H1 (cell line): ENCODE results near the gene SPTY2D1. TPM values are rescaled to one million over a fixed set of nuclear protein-coding genes. Genes with fewer than 3 reads are reported as not detected.

Experiments
- CTCF ChIA-PET: fragments of 300-600 bp; sonication (Branson Sonifier 250); formaldehyde crosslinking; loops from one replicate; lab custom pipeline; 2021; ENCODE audit not compliant: partially characterized antibody; lab: Charles Lee
- POLR2A ChIA-PET: fragments of 300-600 bp; sonication (Branson Sonifier 250); formaldehyde crosslinking; loops from one replicate; lab custom pipeline; 2021; ENCODE audit warnings: inconsistent platforms; ENCODE audit not compliant: partially characterized antibody; lab: Charles Lee
- DNase-seq, 2 experiments: peaks; one replicate each; pipeline versions ENCODE4 v3.0.0 to v3.0.0-alpha.2; 2010 to 2022; ENCODE audit warnings: low spot score in 2 of 2, low read depth in 1 of 2, mixed read lengths in 1 of 2
- FAIRE-seq: peaks from 2 replicates; lab custom pipeline; 2011; peaks lifted over from hg19 to GRCh38; lab: Jason Lieb, UNC
- H2AFZ ChIP-seq: 2 replicates; pipeline ENCODE4 v1.8.1; 2012; ENCODE audit warnings: low read length, inconsistent platforms
- H2AK5ac ChIP-seq: 2 replicates; pipeline ENCODE4 v1.6.1; 2013; ENCODE audit warnings: low read depth, low read length
- H2BK120ac ChIP-seq: replicated peaks from 2 replicates; pipeline ENCODE3; 2013; ENCODE audit warnings: low read depth, low read length, inconsistent platforms
- H2BK12ac ChIP-seq: 2 replicates; pipeline ENCODE4 v1.6.1; 2013; ENCODE audit warnings: low read depth, low read length
- H2BK15ac ChIP-seq: 2 replicates; pipeline ENCODE4 v1.6.1; 2013; ENCODE audit warnings: low read length
- H2BK20ac ChIP-seq: 2 replicates; pipeline ENCODE4 v1.6.1; 2013; ENCODE audit warnings: low read length
- H2BK5ac ChIP-seq: 2 replicates; pipeline ENCODE4 v1.6.1; 2013; ENCODE audit warnings: low read depth, low read length
- H3K14ac ChIP-seq: 2 replicates; pipeline ENCODE4 v1.6.1; 2013; ENCODE audit warnings: inconsistent platforms; ENCODE audit not compliant: insufficient read length
- H3K18ac ChIP-seq: 2 replicates; pipeline ENCODE4 v1.6.1; 2013; ENCODE audit warnings: low read length; ENCODE audit errors: extremely low read depth
- H3K23ac ChIP-seq: 2 replicates; pipeline ENCODE4 v1.6.1; 2013; ENCODE audit warnings: inconsistent platforms; ENCODE audit not compliant: insufficient read length
- H3K23me2 ChIP-seq: 2 replicates; pipeline ENCODE4 v1.6.1; 2013; ENCODE audit warnings: low read depth, low read length
- H3K27ac ChIP-seq: 2 replicates; pipeline ENCODE4 v1.6.1; 2011; ENCODE audit warnings: low read depth, low read length, inconsistent platforms
- H3K27me3 ChIP-seq, 4 experiments: replicated peaks in 1 of 4; 1 replicate in 1 of 4; 2 replicates in 3 of 4; pipeline versions ENCODE4 v1.6.1 to v1.8.1; 2011 to 2013; ENCODE audit warnings: low read length in 3 of 4, mild to moderate bottlenecking in 3 of 4, inconsistent platforms in 2 of 4, mixed read lengths in 2 of 4, moderate library complexity in 1 of 4; ENCODE audit not compliant: control insufficient read depth in 3 of 4, insufficient read depth in 3 of 4; ENCODE audit errors: extremely low read depth in 1 of 4
- H3K36me3 ChIP-seq, 4 experiments: 2 replicates each; pipeline versions ENCODE4 v1.6.1 to v1.8.1; 2011 to 2013; ENCODE audit warnings: mild to moderate bottlenecking in 4 of 4, low read length in 3 of 4, moderate library complexity in 2 of 4, control low read depth in 1 of 4, inconsistent platforms in 1 of 4; ENCODE audit not compliant: insufficient read depth in 4 of 4, control insufficient read depth in 2 of 4
- H3K4ac ChIP-seq: replicated peaks from 2 replicates; pipeline ENCODE3; 2013; ENCODE audit warnings: low read length, low read depth, mixed read lengths, inconsistent platforms; ENCODE audit not compliant: insufficient read length
- H3K4me1 ChIP-seq, 4 experiments: replicated peaks in 1 of 4; 1 replicate in 1 of 4; 2 replicates in 3 of 4; pipeline versions ENCODE4 v1.6.1 to v1.8.1; 2011 to 2013; ENCODE audit warnings: low read length in 3 of 4, inconsistent platforms in 2 of 4, mixed read lengths in 1 of 4; ENCODE audit not compliant: insufficient read depth in 4 of 4, control insufficient read depth in 3 of 4
- H3K4me2 ChIP-seq, 2 experiments: 2 replicates each; pipeline versions ENCODE4 v1.6.1 to v1.8.1; 2011 to 2013; ENCODE audit warnings: low read depth in 2 of 2, low read length in 2 of 2, control low read depth in 1 of 2, inconsistent platforms in 1 of 2, mild to moderate bottlenecking in 1 of 2; ENCODE audit not compliant: insufficient read depth in 1 of 2
- H3K4me3 ChIP-seq, 4 experiments: fragments of 200-600, 300-600 bp in 1 of 4; sonication (generic), shearing (Covaris generic), sonication (Bioruptor Twin) in 1 of 4; 2 replicates each; pipeline versions ENCODE4 v1.5.1 to v1.8.1; 2011 to 2016; ENCODE audit warnings: low read length in 4 of 4, low read depth in 3 of 4, control low read depth in 2 of 4, inconsistent platforms in 2 of 4, mild to moderate bottlenecking in 2 of 4, mixed read lengths in 1 of 4, moderate library complexity in 1 of 4; ENCODE audit not compliant: insufficient read depth in 2 of 4; ENCODE audit errors: extremely low read depth in 1 of 4
- H3K56ac ChIP-seq: replicated peaks from 2 replicates; pipeline ENCODE3; 2013; ENCODE audit warnings: low read depth, mild to moderate bottlenecking, mixed read lengths, low read length, inconsistent platforms; ENCODE audit not compliant: insufficient read length
- H3K79me1 ChIP-seq: 2 replicates; pipeline ENCODE4 v1.6.1; 2013; ENCODE audit warnings: low read depth, low read length, control low read depth
- H3K79me2 ChIP-seq, 2 experiments: 2 replicates each; pipeline versions ENCODE4 v1.6.1 to v1.8.1; 2012 to 2013; ENCODE audit warnings: low read length in 2 of 2, mild to moderate bottlenecking in 2 of 2, inconsistent platforms in 1 of 2; ENCODE audit not compliant: insufficient read depth in 2 of 2, control insufficient read depth in 1 of 2
- H3K9ac ChIP-seq, 4 experiments: replicated peaks in 1 of 4; 1 replicate in 1 of 4; 2 replicates in 3 of 4; pipeline versions ENCODE4 v1.6.1 to v1.8.1; 2011 to 2013; ENCODE audit warnings: low read depth in 3 of 4, low read length in 3 of 4, control low read depth in 2 of 4, mild to moderate bottlenecking in 2 of 4, moderate library complexity in 2 of 4, inconsistent platforms in 1 of 4; ENCODE audit errors: extremely low read depth in 1 of 4
- H3K9me3 ChIP-seq, 2 experiments: 2 replicates each; pipeline versions ENCODE4 v1.6.1 to v1.8.1; 2012 to 2013; ENCODE audit warnings: mild to moderate bottlenecking in 2 of 2, moderate library complexity in 2 of 2, control low read depth in 1 of 2, inconsistent platforms in 1 of 2, low read depth in 1 of 2, low read length in 1 of 2, mixed read lengths in 1 of 2; ENCODE audit not compliant: insufficient read depth in 2 of 2
- H4K20me1 ChIP-seq, 2 experiments: replicated peaks in 1 of 2; 2 replicates each; pipeline versions ENCODE3 to v1.8.1; 2011 to 2013; ENCODE audit warnings: inconsistent platforms in 2 of 2, low read length in 2 of 2, mild to moderate bottlenecking in 1 of 2; ENCODE audit not compliant: insufficient read depth in 2 of 2, control insufficient read depth in 1 of 2
- H4K5ac ChIP-seq: 2 replicates; pipeline ENCODE4 v1.6.1; 2013; ENCODE audit warnings: low read length, low read depth, mixed read lengths, inconsistent platforms; ENCODE audit not compliant: insufficient read length
- H4K8ac ChIP-seq: 2 replicates; pipeline ENCODE4 v1.8.0; 2013; ENCODE audit warnings: mild to moderate bottlenecking, moderate library complexity, low read length, inconsistent platforms; ENCODE audit not compliant: insufficient read depth; ENCODE audit errors: extremely low read depth
- H4K91ac ChIP-seq: replicated peaks from 2 replicates; pipeline ENCODE3; 2013; ENCODE audit warnings: low read length, mixed read lengths, inconsistent platforms; ENCODE audit not compliant: insufficient read length
- ATF2 ChIP-seq: IDR thresholded peaks from 2 replicates; pipeline ENCODE4 v1.6.1; 2012; ENCODE audit warnings: low read length, inconsistent platforms
- CHD1 ChIP-seq: IDR thresholded peaks from 2 replicates; pipeline ENCODE4 v1.6.1; 2012; ENCODE audit warnings: low read depth, low read length, improper control_type of control experiment
- EZH2 ChIP-seq: fragments of 200-600 bp; sonication (generic); IDR thresholded peaks from 2 replicates; pipeline ENCODE4 v1.7.1; 2012; ENCODE audit warnings: low read depth, mild to moderate bottlenecking, moderate library complexity, low read length, inconsistent platforms; ENCODE audit not compliant: severe bottlenecking
- MAFK ChIP-seq: IDR thresholded peaks from 2 replicates; pipeline ENCODE4 v1.6.1; 2012; ENCODE audit warnings: low read depth, mild to moderate bottlenecking, improper control_type of control experiment, low read length
- NANOG ChIP-seq: IDR thresholded peaks from 2 replicates; pipeline ENCODE4 v1.6.1; 2011; ENCODE audit warnings: low read length, low read depth, mild to moderate bottlenecking, inconsistent platforms; ENCODE audit not compliant: insufficient read depth, poor library complexity, severe bottlenecking
- NRF1 ChIP-seq: IDR thresholded peaks from 2 replicates; pipeline ENCODE4 v1.6.1; 2011; ENCODE audit warnings: mild to moderate bottlenecking, low read depth, low read length, improper control_type of control experiment
- POLR2A ChIP-seq, 2 experiments: IDR thresholded peaks; 1 replicate in 1 of 2; 2 replicates in 1 of 2; pipeline ENCODE4 v1.6.1; 2011; ENCODE audit warnings: low read depth in 2 of 2, low read length in 2 of 2, mild to moderate bottlenecking in 2 of 2; ENCODE audit errors: control extremely low read depth in 1 of 2
- SIRT6 ChIP-seq: IDR thresholded peaks from one replicate; pipeline ENCODE4 v1.7.1; 2012; ENCODE audit warnings: low read length, inconsistent platforms
- SIX5 ChIP-seq: IDR thresholded peaks from 2 replicates; pipeline ENCODE4 v1.6.1; 2011; ENCODE audit warnings: mild to moderate bottlenecking, low read depth, low read length
- SP4 ChIP-seq: IDR thresholded peaks from 2 replicates; pipeline ENCODE4 v1.6.1; 2012; ENCODE audit warnings: low read length, inconsistent platforms
- SUZ12 ChIP-seq: fragments of 200-600 bp; sonication (generic); IDR thresholded peaks from 2 replicates; pipeline ENCODE4 v1.6.1; 2012; ENCODE audit warnings: mild to moderate bottlenecking, inconsistent platforms, low read length, moderate library complexity, mixed read lengths
- TBP ChIP-seq: IDR thresholded peaks from 2 replicates; pipeline ENCODE4 v1.6.1; 2011; ENCODE audit warnings: low read depth, low read length, improper control_type of control experiment
- ZNF274 ChIP-seq: IDR thresholded peaks from 2 replicates; pipeline ENCODE4 v1.7.0; 2012; ENCODE audit warnings: low read length, borderline replicate concordance; ENCODE audit errors: extremely low read depth
- WGBS, 2 experiments: shearing (Covaris generic) in 1 of 2; methylation state at CpG; one replicate each; pipeline versions ENCODE4 v1.1.6 to v1.1.7; 2013 to 2015; ENCODE audit warnings: low lambda C conversion rate in 2 of 2, mixed read lengths in 2 of 2, inconsistent platforms in 1 of 2, low coverage in 1 of 2, missing lambda C conversion rate in 1 of 2; ENCODE audit not compliant: insufficient replicate concordance in 2 of 2, insufficient coverage in 1 of 2, insufficient read length in 1 of 2; ENCODE audit errors: extremely low coverage in 1 of 2, missing lambda C conversion rate in 1 of 2; 5-methylcytosine and 5-hydroxymethylcytosine counted together
- polyA plus RNA-seq, 7 experiments: library from polyadenylated mRNA; depleted of rRNA in 3 of 7; stranded (reverse) in 5 of 7; unstranded in 2 of 7; fragments of >200 nt in 5 of 7; fragments of 200-250 nt in 2 of 7; gene quantifications; 1 replicate in 5 of 7; 2 replicates in 1 of 7; 4 replicates in 1 of 7; pipeline versions ENCODE4 v1.2.1 to v1.2.3, GENCODE V29; 2011 to 2013; ENCODE audit warnings: missing spikeins in 2 of 7, mixed read lengths in 2 of 7
- total RNA-seq: library from RNA; stranded (reverse); fragmentation: NEBNext Ultra II Directional; extraction: Animal tissue kit (Norgen Biotek cat#: 25700); gene quantifications from 2 replicates; pipeline ENCODE4 v1.2.1, GENCODE V29; 2021

Gene SPTY2D1
- total and polyA plus RNA-seq, 2 of the 8 experiments (the other 6 are each of a cell fraction or from before 2014, with no cell fraction given), result 4.9 to 17.6 TPM

GRCh38 chr11:18669711-18670110, 35.6 kb upstream of the SPTY2D1 start:
- Histone ChIP-seq H4K5ac (no peak overlapping the region), H2AFZ (peak overlapping the region; percentile 73), H3K27ac (no peak overlapping the region), H3K27me3 (peaks cover 0 to 1% (median 0%) of the 10 kb centered on the region in 4 experiments; a peak in 1 of 7 replicates), H2BK5ac (no peak overlapping the region), H3K23ac (no peak overlapping the region), H2BK15ac (no peak overlapping the region), H3K4ac (no peak overlapping the region), H3K4me2 (no peak overlapping the region), H4K8ac (no peak overlapping the region), H2BK120ac (no peak overlapping the region), H3K14ac (no peak overlapping the region), H3K18ac (no peak overlapping the region), H3K4me1 (peaks cover 0 to 2% (median under 1%) of the 10 kb centered on the region in 4 experiments; a peak in 2 of 7 replicates), H2BK20ac (no peak overlapping the region), H3K9ac (no peak overlapping the region), H3K79me2 (no peaks in the 10 kb centered on the region), H3K56ac (no peak overlapping the region), H3K36me3 (no peaks in the 10 kb centered on the region), H3K4me3 (no peak overlapping the region), H2AK5ac (no peak overlapping the region), H4K20me1 (no peaks in the 10 kb centered on the region), H4K91ac (no peak overlapping the region), H3K79me1 (no peaks in the 10 kb centered on the region), H3K23me2 (no peaks in the 10 kb centered on the region), H2BK12ac (no peak overlapping the region), H3K9me3 (no peaks in the 10 kb centered on the region)
- ChIA-PET CTCF (interaction anchor here (0.6 to 1.1 kb wide), 3 partner anchors 23 to 58 kb away, joined by 3 to 5 read pairs (median 3); no protein-coding TSS in a partner anchor), POLR2A (interaction anchor here (0.8 kb wide), 1 partner anchor 10 kb away, joined by 3 read pairs; no protein-coding TSS in a partner anchor)
- DNase-seq, result no peak
- no peak for FAIRE-seq
- 66% methylated on average over 4 of the region's 4 CpGs; no CpG with 5 or more reads in 1 of the 2 experiments for WGBS, 2 experiments
- TF ChIP-seq NANOG, result no peak
- no peak for TF ChIP-seq TBP
- no peak for TF ChIP-seq POLR2A (IDR thresholded peaks at IDR 0.05; ENCODE audit: control extremely low read depth in 1 of 2, low read depth in 2 of 2, low read length in 2 of 2)
- TF ChIP-seq NRF1, result no peak
- no peak for TF ChIP-seq EZH2
- TF ChIP-seq SP4, result no peak
- no peak for TF ChIP-seq SIRT6
- TF ChIP-seq MAFK, result no peak
- TF ChIP-seq SIX5, result no peak
- no peak for TF ChIP-seq SUZ12
- no peak for TF ChIP-seq ZNF274
- TF ChIP-seq CHD1, result no peak
- TF ChIP-seq ATF2, result no peak
